ENCODE measurements around the gene FBXO46. TPM values are rescaled to one million over a fixed set of nuclear protein-coding genes. Genes with fewer than 3 reads are reported as not detected.

FBXO46 gene
- total and polyA plus RNA-seq, 2 donors (not counting 1 experiment from before 2014, with no cell fraction given) = 19.9 to 44.5 TPM

GRCh38 chr19:45774765-45775164, 44.1 kb upstream of the FBXO46 start:
- no peak overlapping the region for H3K4me3 Mint-ChIP-seq
- peaks cover 25% of the 10 kb centered on the region for H4K20me1 ChIP-seq (ENCODE audit: control insufficient read depth, insufficient read depth, low read length, poor library complexity, severe bottlenecking)
- peaks cover 9% of the 10 kb centered on the region for H3K27me3 Mint-ChIP-seq
- no peak overlapping the region for H3K27ac ChIP-seq (ENCODE audit: low read length in 2 of 2)
- peaks cover 0 to 1% (median 0%) of the 10 kb centered on the region in 3 donors for H3K9me3 ChIP-seq (ENCODE audit: control extremely low read depth in 1 of 3, control insufficient read depth in 2 of 3, insufficient read depth in 1 of 3, low read length in 2 of 3)
- peaks cover 0 to 11% of the 10 kb centered on the region in 2 experiments for H3K36me3 ChIP-seq (replicated peaks in 1 of 2; ENCODE audit: control extremely low read depth in 1 of 2, control insufficient read depth in 1 of 2, extremely low read depth in 1 of 2, insufficient read depth in 2 of 2, low read length in 1 of 2)
- peaks cover 0 to 10% (median under 1%) of the 10 kb centered on the region in 4 experiments for H3K27me3 ChIP-seq (replicated peaks in 1 of 4; ENCODE audit: control extremely low read depth in 1 of 4, control insufficient read depth in 3 of 4, insufficient read depth in 4 of 4, low read length in 3 of 4)
- H3K4me1 ChIP-seq (ENCODE audit: control insufficient read depth in 2 of 2, insufficient read depth in 2 of 2, low read length in 2 of 2) = peaks cover 19 to 30% of the 10 kb centered on the region in 2 donors
- H3K9me3 Mint-ChIP-seq (ENCODE audit: insufficient read depth) = no peaks in the 10 kb centered on the region
- DNase-seq = no peak
- H2AFZ ChIP-seq (ENCODE audit: insufficient read depth, low read depth, low read length, poor library complexity, severe bottlenecking) = no peak overlapping the region
- WGBS (ENCODE audit: insufficient coverage) = 96% methylated on average over 9 of the region's 9 CpGs
- no peak for ATAC-seq (ENCODE audit: low read depth)
- ChIA-PET POLR2A (no interaction called here), CTCF (interaction anchor here (8.3 kb wide), 1 partner anchor 25 kb away, joined by 302 read pairs; no protein-coding TSS in a partner anchor)
- peaks cover 35% of the 10 kb centered on the region for H3K4me1 Mint-ChIP-seq
- no peak overlapping the region for H3K9ac ChIP-seq (ENCODE audit: low read length)
- H3K4me3 ChIP-seq (ENCODE audit: control extremely low read depth in 1 of 5, extremely low read depth in 1 of 5, insufficient read depth in 1 of 5, low read depth in 2 of 5, low read length in 4 of 5) = no peak overlapping the region
- no peak overlapping the region for H3K4me2 ChIP-seq (replicated peaks; ENCODE audit: low read depth, low read length, poor library complexity, severe bottlenecking)
- intact Hi-C loops (cut with micrococcal nuclease) = no loop called here
- no peak for TF ChIP-seq EZH2 (IDR thresholded peaks at IDR 0.05; ENCODE audit: borderline replicate concordance, insufficient read depth, low read depth, low read length, poor library complexity, severe bottlenecking)
- TF ChIP-seq, protein P1, sequence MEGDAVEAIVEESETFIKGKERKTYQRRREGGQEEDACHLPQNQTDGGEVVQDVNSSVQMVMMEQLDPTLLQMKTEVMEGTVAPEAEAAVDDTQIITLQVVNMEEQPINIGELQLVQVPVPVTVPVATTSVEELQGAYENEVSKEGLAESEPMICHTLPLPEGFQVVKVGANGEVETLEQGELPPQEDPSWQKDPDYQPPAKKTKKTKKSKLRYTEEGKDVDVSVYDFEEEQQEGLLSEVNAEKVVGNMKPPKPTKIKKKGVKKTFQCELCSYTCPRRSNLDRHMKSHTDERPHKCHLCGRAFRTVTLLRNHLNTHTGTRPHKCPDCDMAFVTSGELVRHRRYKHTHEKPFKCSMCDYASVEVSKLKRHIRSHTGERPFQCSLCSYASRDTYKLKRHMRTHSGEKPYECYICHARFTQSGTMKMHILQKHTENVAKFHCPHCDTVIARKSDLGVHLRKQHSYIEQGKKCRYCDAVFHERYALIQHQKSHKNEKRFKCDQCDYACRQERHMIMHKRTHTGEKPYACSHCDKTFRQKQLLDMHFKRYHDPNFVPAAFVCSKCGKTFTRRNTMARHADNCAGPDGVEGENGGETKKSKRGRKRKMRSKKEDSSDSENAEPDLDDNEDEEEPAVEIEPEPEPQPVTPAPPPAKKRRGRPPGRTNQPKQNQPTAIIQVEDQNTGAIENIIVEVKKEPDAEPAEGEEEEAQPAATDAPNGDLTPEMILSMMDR (IDR thresholded peaks at IDR 0.05) = no peak
- H3K27ac Mint-ChIP-seq = no peak overlapping the region
- no peaks in the 10 kb centered on the region for H3K79me2 ChIP-seq (ENCODE audit: control insufficient read depth, insufficient read depth, low read length)

DNA sequence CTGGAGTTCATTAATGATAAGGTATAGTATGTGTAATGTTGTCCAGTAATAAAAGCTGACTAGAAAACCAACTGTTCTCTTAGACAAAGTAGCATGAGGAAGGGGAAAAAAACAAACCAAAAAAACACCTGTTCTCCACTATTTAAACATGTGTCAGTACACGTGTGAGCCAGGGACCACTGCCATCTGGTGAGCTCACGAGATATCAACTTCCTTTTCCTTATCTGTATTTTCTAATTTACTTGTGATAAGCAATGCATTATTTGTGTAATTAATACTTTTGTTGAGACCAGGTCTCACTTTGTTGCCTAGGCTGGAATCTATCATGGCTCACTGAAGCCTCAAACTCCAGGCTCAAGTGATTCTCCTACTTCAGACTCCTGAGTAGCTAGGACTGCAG, 42.7 kb upstream of the FBXO46 start:
- Mint-ChIP-seq H3K4me1 (peaks cover 27% of the 10 kb centered on the region), H3K27me3 (no peaks in the 10 kb centered on the region), H3K27ac (no peak overlapping the region), H3K4me3 (no peak overlapping the region), H3K9me3 (ENCODE audit: insufficient read depth) (no peaks in the 10 kb centered on the region)
- DNase-seq = no peak
- ChIA-PET CTCF (interaction anchor here (0.7 to 8.3 kb wide), 4 partner anchors 13 to 109 kb away, joined by 3 to 302 read pairs (median 4); no protein-coding TSS in a partner anchor), POLR2A (interaction anchor here (0.6 kb wide), 2 partner anchors 35 to 67 kb away, joined by 3 to 5 read pairs; no protein-coding TSS in a partner anchor)
- H3K79me2 ChIP-seq (ENCODE audit: control insufficient read depth, insufficient read depth, low read length) = no peaks in the 10 kb centered on the region
- no peak overlapping the region for H3K27ac ChIP-seq (ENCODE audit: low read length in 2 of 2)
- H3K4me2 ChIP-seq (replicated peaks; ENCODE audit: low read depth, low read length, poor library complexity, severe bottlenecking) = no peak overlapping the region
- intact Hi-C loops (cut with micrococcal nuclease) = no loop called here
- no peak overlapping the region for H3K4me3 ChIP-seq (ENCODE audit: control extremely low read depth in 1 of 5, extremely low read depth in 1 of 5, insufficient read depth in 1 of 5, low read depth in 2 of 5, low read length in 4 of 5)
- WGBS (ENCODE audit: insufficient coverage) = no CpG with 5 or more reads among the region's 2 CpGs
- H3K36me3 ChIP-seq (replicated peaks in 1 of 2; ENCODE audit: control extremely low read depth in 1 of 2, control insufficient read depth in 1 of 2, extremely low read depth in 1 of 2, insufficient read depth in 2 of 2, low read length in 1 of 2) = peaks cover 0 to 11% of the 10 kb centered on the region in 2 experiments
- no peak overlapping the region for H2AFZ ChIP-seq (ENCODE audit: insufficient read depth, low read depth, low read length, poor library complexity, severe bottlenecking)
- ATAC-seq (ENCODE audit: low read depth) = no peak
- H3K9ac ChIP-seq (ENCODE audit: low read length) = no peak overlapping the region
- H4K20me1 ChIP-seq (ENCODE audit: control insufficient read depth, insufficient read depth, low read length, poor library complexity, severe bottlenecking) = peaks cover 12% of the 10 kb centered on the region
- H3K27me3 ChIP-seq (replicated peaks in 1 of 4; ENCODE audit: control extremely low read depth in 1 of 4, control insufficient read depth in 3 of 4, insufficient read depth in 4 of 4, low read length in 3 of 4) = no peaks in the 10 kb centered on the region
- H3K9me3 ChIP-seq (ENCODE audit: control extremely low read depth in 1 of 3, control insufficient read depth in 2 of 3, insufficient read depth in 1 of 3, low read length in 2 of 3) = no peaks in the 10 kb centered on the region
- no peak for TF ChIP-seq EZH2 (IDR thresholded peaks at IDR 0.05; ENCODE audit: borderline replicate concordance, insufficient read depth, low read depth, low read length, poor library complexity, severe bottlenecking)
- TF ChIP-seq, protein P1 (IDR thresholded peaks at IDR 0.05) = no peak
- peaks cover 5 to 25% of the 10 kb centered on the region in 2 donors for H3K4me1 ChIP-seq (ENCODE audit: control insufficient read depth in 2 of 2, insufficient read depth in 2 of 2, low read length in 2 of 2)
